H9 (cell line): ENCODE data around the gene ATP8B2. TPM values are rescaled to one million over a fixed set of nuclear protein-coding genes. Genes with fewer than 3 reads are reported as not detected.

Experiments used
- DNase-seq: peaks from one replicate; pipeline ENCODE4 v3.0.0-alpha.2; 2017
- H2AFZ ChIP-seq: one replicate; pipeline ENCODE4 v1.6.1; 2013; ENCODE audit warnings: mild to moderate bottlenecking, low read length, control low read depth, moderate library complexity
- H2AK5ac ChIP-seq: 2 replicates; pipeline ENCODE4 v1.6.1; 2013; ENCODE audit warnings: low read length, control low read depth, mixed read lengths; ENCODE audit not compliant: insufficient read length
- H2BK120ac ChIP-seq: one replicate; pipeline ENCODE4 v1.6.1; 2013; ENCODE audit warnings: low read depth, mild to moderate bottlenecking, low read length, control low read depth, inconsistent platforms; ENCODE audit not compliant: poor library complexity, severe bottlenecking
- H2BK12ac ChIP-seq: 2 replicates; pipeline ENCODE4 v1.6.1; 2013; ENCODE audit warnings: low read length, control low read depth, mixed read lengths, low read depth; ENCODE audit not compliant: insufficient read length
- H2BK15ac ChIP-seq: 2 replicates; pipeline ENCODE4 v1.6.1; 2013; ENCODE audit warnings: low read depth, low read length, control low read depth
- H2BK20ac ChIP-seq: one replicate; pipeline ENCODE4 v1.6.1; 2013; ENCODE audit warnings: low read depth, mild to moderate bottlenecking, low read length, control low read depth, inconsistent platforms; ENCODE audit not compliant: poor library complexity, severe bottlenecking
- H2BK5ac ChIP-seq: 2 replicates; pipeline ENCODE4 v1.6.1; 2013; ENCODE audit warnings: low read length, control low read depth, mixed read lengths; ENCODE audit not compliant: insufficient read length
- H3K14ac ChIP-seq: 2 replicates; pipeline ENCODE4 v1.6.1; 2013; ENCODE audit warnings: low read length, control low read depth; ENCODE audit not compliant: insufficient read depth
- H3K18ac ChIP-seq: 2 replicates; pipeline ENCODE4 v1.6.1; 2013; ENCODE audit warnings: low read depth, mild to moderate bottlenecking, mixed read lengths, low read length, control low read depth; ENCODE audit not compliant: insufficient read length
- H3K23ac ChIP-seq: 2 replicates; pipeline ENCODE4 v1.6.1; 2013; ENCODE audit warnings: low read length, control low read depth, mixed read lengths, low read depth; ENCODE audit not compliant: insufficient read length
- H3K23me2 ChIP-seq: 2 replicates; pipeline ENCODE4 v1.6.1; 2013; ENCODE audit warnings: low read depth, mild to moderate bottlenecking, mixed read lengths, low read length, control low read depth; ENCODE audit not compliant: insufficient read length, poor library complexity, severe bottlenecking
- H3K27ac ChIP-seq: 2 replicates; pipeline ENCODE4 v1.5.1; 2013; ENCODE audit warnings: low read length, control low read depth, mixed read lengths, low read depth; ENCODE audit not compliant: insufficient read length
- H3K27me3 ChIP-seq: 2 replicates; pipeline ENCODE4 v1.6.1; 2013; ENCODE audit warnings: low read length, control low read depth, inconsistent platforms; ENCODE audit not compliant: insufficient read depth
- H3K4ac ChIP-seq: 2 replicates; pipeline ENCODE4 v1.6.1; 2013; ENCODE audit warnings: low read depth, mild to moderate bottlenecking, control low read depth, inconsistent platforms, low read length, moderate library complexity
- H3K4me1 ChIP-seq: 2 replicates; pipeline ENCODE4 v1.6.1; 2013; ENCODE audit warnings: low read length, control low read depth, inconsistent platforms; ENCODE audit not compliant: insufficient read depth
- H3K4me2 ChIP-seq: 2 replicates; pipeline ENCODE4 v1.6.1; 2013; ENCODE audit warnings: low read length, control low read depth, mixed read lengths; ENCODE audit not compliant: insufficient read length, insufficient read depth
- H3K56ac ChIP-seq: 2 replicates; pipeline ENCODE4 v1.6.1; 2013; ENCODE audit warnings: low read depth, mild to moderate bottlenecking, mixed read lengths, low read length, control low read depth; ENCODE audit not compliant: insufficient read length
- H3K79me1 ChIP-seq: 2 replicates; pipeline ENCODE4 v1.6.1; 2013; ENCODE audit warnings: low read depth, mild to moderate bottlenecking, moderate library complexity, low read length, control low read depth, inconsistent platforms; ENCODE audit not compliant: insufficient read depth, poor library complexity, severe bottlenecking
- H3K79me2 ChIP-seq: 2 replicates; pipeline ENCODE4 v1.6.1; 2013; ENCODE audit warnings: low read length, control low read depth, inconsistent platforms; ENCODE audit not compliant: insufficient read depth
- H3K9ac ChIP-seq: 2 replicates; pipeline ENCODE4 v1.6.1; 2013; ENCODE audit warnings: low read length, control low read depth, mixed read lengths; ENCODE audit not compliant: insufficient read length; ENCODE audit errors: extremely low read depth
- H3K9me3 ChIP-seq: one replicate; pipeline ENCODE4 v1.6.1; 2013; ENCODE audit warnings: low read depth, low read length, inconsistent platforms; ENCODE audit not compliant: control insufficient read depth
- H3T11ph ChIP-seq: one replicate; pipeline ENCODE4 v1.6.1; 2013; ENCODE audit warnings: mild to moderate bottlenecking, low read length, control low read depth, inconsistent platforms
- H4K20me1 ChIP-seq: one replicate; pipeline ENCODE4 v1.6.1; 2013; ENCODE audit not compliant: control insufficient read depth, insufficient read length, insufficient read depth
- H4K5ac ChIP-seq: 2 replicates; pipeline ENCODE4 v1.6.1; 2013; ENCODE audit warnings: low read depth, mild to moderate bottlenecking, mixed read lengths, low read length, control low read depth; ENCODE audit not compliant: insufficient read length
- H4K8ac ChIP-seq: replicated peaks from 2 replicates; pipeline ENCODE4 v1.6.1; 2013; ENCODE audit warnings: low read length, control low read depth, mixed read lengths, low read depth; ENCODE audit not compliant: insufficient read length
- H4K91ac ChIP-seq: 2 replicates; pipeline ENCODE4 v1.6.1; 2013; ENCODE audit warnings: low read depth, mild to moderate bottlenecking, moderate library complexity, mixed read lengths, low read length, control low read depth; ENCODE audit not compliant: insufficient read length
- H3K27ac Mint-ChIP-seq, 3 experiments: 2 replicates in 2 of 3; 3 replicates in 1 of 3; pipeline ENCODE4 v1.8.0; 2020 to 2021; ENCODE audit warnings: mixed read lengths in 3 of 3, mild to moderate bottlenecking in 1 of 3, moderate library complexity in 1 of 3
- H3K27me3 Mint-ChIP-seq: 2 replicates; pipeline ENCODE4 v1.8.0; 2021; ENCODE audit warnings: low read depth, mild to moderate bottlenecking, moderate library complexity, mixed read lengths
- H3K36me3 Mint-ChIP-seq, 3 experiments: 2 replicates in 2 of 3; 3 replicates in 1 of 3; pipeline ENCODE4 v1.8.0; 2020 to 2021; ENCODE audit warnings: low read depth in 3 of 3, mixed read lengths in 3 of 3; ENCODE audit not compliant: insufficient read depth in 1 of 3
- H3K4me1 Mint-ChIP-seq, 2 experiments: 2 replicates each; pipeline ENCODE4 v1.8.0; 2020; ENCODE audit warnings: mixed read lengths in 2 of 2
- H3K4me3 Mint-ChIP-seq, 2 experiments: 2 replicates in 1 of 2; 3 replicates in 1 of 2; pipeline ENCODE4 v1.8.0; 2020 to 2021; ENCODE audit warnings: mild to moderate bottlenecking in 2 of 2, mixed read lengths in 2 of 2, moderate library complexity in 1 of 2
- H3K9me3 Mint-ChIP-seq, 2 experiments: 2 replicates in 1 of 2; 3 replicates in 1 of 2; pipeline ENCODE4 v1.8.0; 2020; ENCODE audit warnings: mild to moderate bottlenecking in 2 of 2, mixed read lengths in 2 of 2, moderate library complexity in 1 of 2
- WGBS: extraction: QIAGEN DNeasy Blood & Tissue Kit; methylation state at CpG from one replicate; pipeline ENCODE4 v1.1.7; 2013; ENCODE audit warnings: missing lambda C conversion rate, low lambda C conversion rate, mixed read lengths; ENCODE audit not compliant: insufficient read length; ENCODE audit errors: extremely low coverage; 5-methylcytosine and 5-hydroxymethylcytosine counted together
- total RNA-seq: library from RNA; stranded (reverse); gene quantifications from 2 replicates; pipeline ENCODE4 v1.2.1, GENCODE V29; 2021
- TF ChIP-seq, protein P1 (sequence below): fragments of 200-600 bp; sonication (generic); conservative IDR thresholded peaks from 3 replicates; pipeline ENCODE4 v1.8.0; 2021; ENCODE audit warnings: antibody characterized with exemption, mild to moderate bottlenecking

Gene ATP8B2
- total RNA-seq, 1 experiment from 2014 or later, result 37.6 TPM

DNA sequence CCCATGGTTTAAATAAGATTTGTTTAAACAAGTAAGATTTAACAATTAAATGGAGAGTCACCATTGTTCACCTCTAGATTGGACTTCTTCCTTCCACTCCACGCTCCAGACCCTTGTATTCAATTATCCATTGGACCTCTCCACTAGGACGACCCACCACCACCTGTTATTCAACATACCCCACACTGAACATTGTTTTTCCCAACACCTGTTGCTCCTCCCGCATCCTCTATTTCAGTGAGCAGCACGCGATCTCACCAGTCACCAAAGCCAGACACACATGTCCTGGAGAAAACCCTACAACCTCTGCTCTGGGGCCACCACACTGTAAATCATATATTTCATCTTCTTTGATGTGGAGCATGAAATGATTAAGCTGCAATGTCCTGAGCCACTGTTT, 28.6 kb downstream of the ATP8B2 start:
- Histone ChIP-seq H3K9ac (no peak overlapping the region), H4K5ac (no peak overlapping the region), H3K4me2 (no peak overlapping the region), H2AFZ (no peak overlapping the region), H3K4ac (no peak overlapping the region), H2BK5ac (no peak overlapping the region), H3K23me2 (peaks cover 12% of the 10 kb centered on the region), H3K18ac (no peak overlapping the region), H2BK20ac (no peak overlapping the region), H3K79me1 (no peaks in the 10 kb centered on the region), H3K9me3 (no peaks in the 10 kb centered on the region), H2BK12ac (no peak overlapping the region), H4K20me1 (no peaks in the 10 kb centered on the region), H4K91ac (no peak overlapping the region), H3K14ac (no peak overlapping the region), H3T11ph (no peak overlapping the region), H2BK15ac (no peak overlapping the region), H3K79me2 (no peaks in the 10 kb centered on the region), H3K56ac (no peak overlapping the region), H3K27ac (no peak overlapping the region), H3K23ac (no peak overlapping the region), H2AK5ac (no peak overlapping the region), H4K8ac (no peak overlapping the region), H2BK120ac (no peak overlapping the region), H3K27me3 (no peaks in the 10 kb centered on the region), H3K4me1 (no peaks in the 10 kb centered on the region; the same call in 1 of the 2 replicates)
- no peak for DNase-seq
- H3K9me3 Mint-ChIP-seq, result no peaks in the 10 kb centered on the region; a peak in 1 of 5 replicates
- WGBS, result no CpG with 5 or more reads among the region's 5 CpGs
- H3K4me3 Mint-ChIP-seq, result peak overlapping the region; percentile 80 to 89; a peak in 3 of 5 replicates
- H3K4me1 Mint-ChIP-seq, result peaks cover 26 to 29% of the 10 kb centered on the region in 2 experiments
- TF ChIP-seq, protein P1, sequence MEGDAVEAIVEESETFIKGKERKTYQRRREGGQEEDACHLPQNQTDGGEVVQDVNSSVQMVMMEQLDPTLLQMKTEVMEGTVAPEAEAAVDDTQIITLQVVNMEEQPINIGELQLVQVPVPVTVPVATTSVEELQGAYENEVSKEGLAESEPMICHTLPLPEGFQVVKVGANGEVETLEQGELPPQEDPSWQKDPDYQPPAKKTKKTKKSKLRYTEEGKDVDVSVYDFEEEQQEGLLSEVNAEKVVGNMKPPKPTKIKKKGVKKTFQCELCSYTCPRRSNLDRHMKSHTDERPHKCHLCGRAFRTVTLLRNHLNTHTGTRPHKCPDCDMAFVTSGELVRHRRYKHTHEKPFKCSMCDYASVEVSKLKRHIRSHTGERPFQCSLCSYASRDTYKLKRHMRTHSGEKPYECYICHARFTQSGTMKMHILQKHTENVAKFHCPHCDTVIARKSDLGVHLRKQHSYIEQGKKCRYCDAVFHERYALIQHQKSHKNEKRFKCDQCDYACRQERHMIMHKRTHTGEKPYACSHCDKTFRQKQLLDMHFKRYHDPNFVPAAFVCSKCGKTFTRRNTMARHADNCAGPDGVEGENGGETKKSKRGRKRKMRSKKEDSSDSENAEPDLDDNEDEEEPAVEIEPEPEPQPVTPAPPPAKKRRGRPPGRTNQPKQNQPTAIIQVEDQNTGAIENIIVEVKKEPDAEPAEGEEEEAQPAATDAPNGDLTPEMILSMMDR, result no peak
- H3K36me3 Mint-ChIP-seq, result peaks cover 0 to 7% (median 7%) of the 10 kb centered on the region in 3 experiments; a peak in 6 of 7 replicates
- peaks cover 18% of the 10 kb centered on the region for H3K27me3 Mint-ChIP-seq
- no peak overlapping the region for H3K27ac Mint-ChIP-seq
